GM21717 (cell line): Measurements from ENCODE around the gene CD79A.
"Not testable (repeated sequence)": the region's sequence is repeated elsewhere in the genome, so short reads cannot be mapped to it uniquely, and the experiment has no call there.

Source experiments
- ATAC-seq: cut with Tn5 transposase; IDR thresholded peaks from one replicate; pipeline ENCODE4 v1.9.1; 2021; ENCODE audit warnings: mild to moderate bottlenecking, moderate library complexity; ENCODE audit not compliant: unreplicated experiment

CD79A gene

DNA sequence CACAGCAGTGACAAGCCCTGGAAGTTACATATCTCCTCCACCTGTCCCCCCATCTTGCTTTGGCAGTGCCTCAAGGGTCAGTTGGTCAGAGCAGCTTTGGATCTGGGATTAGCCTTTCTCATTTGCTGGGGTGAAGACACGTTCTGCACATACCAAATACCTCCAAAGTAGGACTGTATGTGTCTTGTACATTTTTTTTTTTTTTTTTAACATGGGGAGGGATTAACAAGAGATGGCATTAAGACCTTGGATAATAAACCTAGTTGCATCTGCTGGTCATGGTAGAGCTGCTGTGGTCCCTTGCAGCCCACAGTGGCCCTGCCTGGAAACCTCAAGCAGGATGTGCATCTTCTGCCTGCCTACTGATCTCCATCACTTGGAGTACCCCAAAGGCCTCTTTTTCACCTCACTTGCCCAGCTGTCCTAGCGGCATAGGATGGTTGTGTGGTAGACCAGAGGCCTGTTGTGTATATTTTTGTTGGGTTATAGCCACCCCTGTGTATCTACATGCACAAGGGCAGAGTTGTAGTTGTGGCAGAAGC is 14.6 kb upstream of the CD79A start:
- ATAC-seq: no peak

DNA sequence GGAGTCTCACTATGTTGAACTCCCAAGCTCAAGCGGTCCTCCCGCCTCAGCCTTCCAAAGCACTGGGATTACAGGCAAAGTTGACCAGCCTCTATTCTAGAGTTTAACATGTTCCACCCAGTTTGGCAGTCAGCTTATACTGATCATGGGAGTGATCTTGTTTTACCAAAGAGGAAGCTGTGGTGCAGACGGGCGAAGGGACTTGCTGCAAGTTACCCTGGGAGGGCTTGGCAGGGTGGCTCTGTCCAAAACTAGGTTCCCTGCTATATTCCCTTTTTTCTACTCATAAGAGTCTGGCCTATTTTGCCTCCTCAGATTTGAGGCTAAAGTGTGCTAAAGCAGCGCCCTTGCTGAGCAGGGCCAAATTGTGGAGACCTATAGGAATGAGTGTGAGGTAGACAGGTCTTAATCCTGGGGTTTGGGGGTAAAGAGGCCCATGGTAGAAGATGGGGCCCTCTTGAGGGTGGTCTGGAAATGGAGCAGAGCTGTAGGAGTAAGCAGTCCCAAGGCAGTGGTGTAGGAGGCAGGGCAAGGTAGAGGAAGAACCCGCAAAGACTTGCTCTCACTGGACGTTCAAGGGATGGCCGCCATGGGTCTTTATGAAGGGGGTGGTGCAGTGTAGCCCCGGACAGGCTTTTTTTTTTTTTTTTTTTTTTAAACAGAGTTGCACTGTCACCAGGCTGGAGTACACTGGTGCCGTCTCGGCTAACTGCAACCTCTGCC is 13.7 kb upstream of the CD79A start:
- no peak for ATAC-seq

DNA sequence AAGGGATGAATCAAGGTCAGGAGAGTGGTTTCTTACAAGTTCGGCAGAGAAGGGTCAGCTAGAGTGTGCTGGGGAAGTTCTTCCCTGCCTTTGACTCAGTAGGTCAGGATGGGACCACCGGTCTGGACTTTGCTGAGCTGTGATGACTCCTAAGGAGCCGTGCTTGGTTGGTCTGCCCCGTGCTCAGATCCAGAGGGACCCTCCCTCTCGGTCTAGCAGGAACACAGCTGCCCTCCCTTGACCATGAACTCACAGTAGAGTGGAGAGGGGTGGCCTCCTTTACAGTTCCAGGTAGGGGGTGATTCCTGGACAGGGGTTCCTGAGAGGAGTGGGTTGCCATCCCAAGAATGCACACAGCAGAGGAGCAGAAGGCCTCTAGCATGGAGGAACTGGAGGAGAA is 12.7 kb upstream of the CD79A start:
- no peak for ATAC-seq

DNA sequence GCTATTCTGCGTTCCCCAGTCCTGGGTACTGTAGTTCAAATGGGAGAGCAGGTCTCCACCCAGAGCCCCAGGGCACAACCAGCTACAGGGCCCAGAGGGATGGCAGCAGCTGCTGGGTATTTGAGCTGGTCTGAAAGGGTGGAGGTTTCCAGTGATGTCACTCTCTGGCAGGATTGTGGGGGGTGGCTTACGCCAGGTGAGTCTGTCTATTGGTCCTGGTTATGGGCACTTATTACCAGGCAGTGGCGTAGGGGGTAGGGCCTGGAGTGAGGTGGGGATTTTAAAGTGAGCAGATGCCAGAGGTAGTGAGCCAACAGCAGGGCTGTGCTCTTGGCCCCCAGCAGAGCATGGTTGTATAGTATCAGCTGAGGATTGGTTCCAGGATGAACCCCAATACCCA is 10.8 kb upstream of the CD79A start:
- ATAC-seq: no peak

DNA sequence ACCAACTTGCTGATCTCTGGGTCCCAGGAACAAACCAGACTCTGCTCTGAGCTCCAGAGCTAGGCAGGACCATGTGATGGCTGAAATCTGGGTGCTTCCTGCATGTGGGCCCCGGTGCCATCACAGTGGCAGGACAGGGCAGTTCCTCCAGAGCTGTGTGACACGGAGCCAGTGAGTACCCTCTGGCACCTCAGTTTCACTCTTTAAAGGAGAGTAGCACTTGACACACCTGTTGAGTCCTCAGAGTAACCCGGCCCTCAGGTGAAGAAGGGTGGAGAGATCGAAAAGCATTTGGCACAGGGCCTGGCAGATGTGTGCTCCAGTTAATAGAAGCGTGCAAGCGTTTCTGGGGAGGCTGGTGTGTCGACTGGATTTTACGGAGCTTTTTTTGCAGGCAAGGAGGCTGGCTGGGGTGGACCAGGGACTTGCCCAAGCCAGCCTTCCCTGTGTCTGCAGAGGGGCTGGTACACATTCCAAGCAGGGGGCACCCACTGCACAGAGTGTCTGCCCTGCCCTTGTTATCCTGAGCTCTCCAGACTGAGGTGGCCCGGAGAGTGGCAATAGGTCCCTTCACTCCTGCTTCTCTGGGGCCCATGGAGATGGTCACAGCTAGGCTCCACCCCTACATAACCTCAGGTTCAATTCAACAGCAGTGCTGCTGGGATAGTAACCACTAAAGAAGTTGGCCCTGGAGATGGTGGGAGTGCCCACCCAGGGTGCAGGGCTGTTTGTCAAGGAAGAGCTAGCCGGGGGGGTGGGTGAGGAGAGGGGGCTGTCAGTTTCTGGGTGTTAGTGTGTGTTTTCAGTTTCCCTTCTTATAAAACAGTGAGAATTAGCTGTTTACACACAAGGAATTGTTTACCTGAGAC is 8.7 kb upstream of the CD79A start:
- no peak for ATAC-seq

DNA sequence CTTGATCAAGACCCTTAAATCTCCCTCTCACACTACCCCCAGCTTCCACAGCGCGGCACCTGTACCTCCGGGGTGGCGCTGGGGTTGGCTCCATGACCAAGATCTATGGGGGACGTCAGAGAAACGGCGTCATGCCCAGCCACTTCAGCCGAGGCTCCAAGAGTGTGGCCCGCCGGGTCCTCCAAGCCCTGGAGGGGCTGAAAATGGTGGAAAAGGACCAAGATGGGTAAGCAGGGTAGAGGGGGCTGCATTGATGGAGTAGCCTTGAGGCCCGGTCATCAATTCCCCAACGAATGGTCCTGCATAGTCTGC is 8.1 kb upstream of the CD79A start:
- no peak for ATAC-seq

DNA sequence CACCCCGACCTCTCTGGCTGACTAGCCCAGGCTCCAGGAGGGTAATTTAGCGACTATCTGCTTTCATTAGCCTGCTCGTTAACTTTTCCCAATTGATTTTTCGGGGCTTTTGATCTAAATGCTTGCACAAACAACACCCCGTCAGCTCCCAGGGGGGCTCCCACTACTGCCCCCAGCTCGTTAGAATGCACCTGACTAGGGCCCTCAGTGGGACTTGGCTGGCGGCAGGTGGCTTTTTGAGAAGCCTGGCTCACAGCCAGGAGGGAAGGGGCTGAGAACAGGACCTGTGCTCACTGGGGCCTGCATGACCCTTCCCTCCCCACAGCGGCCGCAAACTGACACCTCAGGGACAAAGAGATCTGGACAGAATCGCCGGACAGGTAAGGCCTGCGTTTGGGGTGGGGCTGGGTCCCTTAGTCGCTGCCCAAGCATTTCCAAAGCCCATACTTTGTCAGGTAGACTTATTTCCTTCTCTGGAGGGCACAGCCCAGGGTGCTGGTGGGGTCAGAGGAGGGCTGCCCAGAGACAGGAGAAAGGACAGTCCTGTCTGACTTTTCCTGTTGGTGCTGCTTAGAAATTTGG is 7.6 kb upstream of the CD79A start:
- ATAC-seq: no peak

DNA sequence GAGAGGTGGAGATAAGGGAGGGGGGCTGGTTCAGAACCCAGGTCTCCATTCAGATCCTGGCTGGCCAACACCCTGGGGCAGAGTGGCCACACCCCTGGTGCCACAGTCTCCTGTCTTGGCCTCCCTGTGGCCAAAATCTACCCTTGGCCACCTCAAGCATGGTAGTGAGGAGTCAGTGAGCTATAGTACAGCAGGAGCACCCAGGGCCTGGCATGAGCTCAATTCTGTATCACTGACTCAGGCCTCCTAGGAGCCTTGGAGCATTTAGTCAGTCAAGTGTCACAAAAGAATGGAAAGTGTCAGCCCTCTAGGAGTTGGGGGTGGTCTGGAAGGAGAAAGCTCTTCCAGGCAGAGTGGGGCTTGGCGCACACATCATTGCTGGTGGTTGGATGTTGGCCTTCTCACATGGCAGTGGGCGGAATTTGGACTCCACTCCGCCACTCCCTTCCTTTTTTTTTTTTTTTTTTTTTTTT is 6.6 kb upstream of the CD79A start:
- ATAC-seq: no peak

DNA sequence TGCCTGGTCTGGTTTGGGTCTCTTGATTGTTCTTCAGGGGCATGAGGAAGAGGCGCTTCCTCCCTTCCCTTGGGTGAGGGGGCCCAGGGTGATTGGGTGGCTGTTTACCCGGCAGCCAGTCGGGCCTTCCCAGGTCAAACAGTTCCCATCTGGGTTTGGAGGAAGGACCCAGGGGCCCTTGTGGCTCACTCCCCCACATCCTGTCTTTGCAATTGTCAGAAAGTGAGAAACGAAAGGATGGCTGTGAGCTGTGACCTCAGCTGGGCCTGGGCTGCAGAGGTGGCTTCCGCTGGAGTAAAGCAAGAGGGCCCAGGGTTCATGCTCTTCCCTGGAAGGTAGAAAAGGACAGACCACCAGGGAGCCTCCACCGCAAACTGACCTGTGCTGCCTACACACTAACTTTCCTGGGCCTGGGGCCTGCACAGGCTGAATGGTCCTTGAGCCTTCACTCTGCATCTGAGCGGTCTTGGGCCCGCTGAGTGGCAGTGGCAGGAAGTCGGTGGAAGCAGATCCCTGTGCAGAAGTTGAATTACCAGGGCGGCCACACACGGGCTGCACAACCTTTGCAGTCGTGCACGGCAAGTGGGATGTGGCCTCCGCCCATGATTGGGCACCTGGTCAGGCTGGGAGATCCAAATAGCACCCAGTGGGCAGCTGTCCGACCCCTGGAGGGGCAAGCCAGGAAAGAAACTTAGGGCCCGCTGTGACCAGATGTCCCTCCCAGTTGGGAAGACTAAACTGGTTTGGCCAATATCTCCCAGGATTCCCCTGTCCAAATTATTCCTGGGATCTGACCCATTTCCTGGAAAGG is 5.3 kb upstream of the CD79A start:
- ATAC-seq: peak; percentile 39

DNA sequence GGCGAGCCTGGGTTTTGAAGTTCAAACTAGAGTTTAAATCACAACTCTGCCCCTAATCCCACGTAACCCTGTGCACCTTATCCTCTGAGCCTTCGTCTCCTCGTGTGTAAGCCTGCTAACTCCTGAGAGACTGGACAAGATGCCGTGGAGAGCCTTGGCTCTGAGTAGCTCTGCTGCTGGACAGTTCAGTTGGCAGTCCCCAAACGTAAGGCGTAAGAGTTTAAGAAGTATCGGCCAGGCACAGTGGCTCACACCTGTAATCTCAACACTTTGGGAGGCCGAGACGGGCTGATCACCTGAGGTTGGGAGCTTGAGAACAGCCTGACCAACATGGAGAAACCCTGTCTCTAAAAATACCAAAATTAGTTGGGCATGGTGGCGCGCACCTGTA is 4.7 kb upstream of the CD79A start:
- no peak for ATAC-seq

DNA sequence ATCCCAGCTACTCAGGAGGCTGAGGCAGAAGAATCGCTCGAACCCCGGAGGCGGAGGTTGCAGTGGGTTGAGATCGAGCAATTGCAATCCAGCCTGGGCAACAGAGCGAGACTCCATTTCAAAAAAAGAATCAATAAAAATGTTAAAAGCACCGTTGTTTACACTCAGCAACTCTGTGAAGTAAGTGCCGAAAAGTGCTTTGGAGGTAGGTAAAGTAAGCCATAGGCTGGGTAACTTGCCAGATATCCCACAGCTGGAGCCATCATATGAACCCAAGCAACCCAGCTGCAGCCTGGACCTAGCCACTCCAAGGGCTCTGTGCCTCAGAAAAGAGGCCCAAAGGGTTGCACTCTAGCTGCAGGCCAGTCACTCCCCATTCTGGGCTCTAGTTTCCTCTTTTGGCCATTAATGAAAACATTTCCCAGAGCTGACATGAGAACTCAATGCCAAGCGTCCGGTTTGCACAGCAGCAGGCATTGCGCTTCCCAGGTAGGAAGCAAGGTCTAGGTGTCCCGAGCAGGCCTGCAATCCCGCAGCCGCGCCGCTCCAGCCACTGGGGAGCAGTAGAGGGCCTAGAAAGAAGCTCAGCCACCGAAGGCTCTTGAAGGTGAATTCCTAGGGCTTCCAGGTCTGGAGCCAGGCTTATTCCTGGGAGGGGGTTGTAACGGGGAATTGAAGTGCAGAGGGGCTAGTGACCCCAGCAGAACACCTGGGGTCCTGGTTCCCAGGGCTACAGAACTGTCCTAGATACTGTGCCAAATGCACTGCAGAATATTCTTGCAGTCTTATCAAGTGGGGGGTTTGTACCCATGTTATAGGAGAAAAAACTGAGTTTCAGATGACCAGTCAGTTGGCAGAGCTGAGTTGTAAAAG is 4.1 kb upstream of the CD79A start:
- ATAC-seq: no peak

DNA sequence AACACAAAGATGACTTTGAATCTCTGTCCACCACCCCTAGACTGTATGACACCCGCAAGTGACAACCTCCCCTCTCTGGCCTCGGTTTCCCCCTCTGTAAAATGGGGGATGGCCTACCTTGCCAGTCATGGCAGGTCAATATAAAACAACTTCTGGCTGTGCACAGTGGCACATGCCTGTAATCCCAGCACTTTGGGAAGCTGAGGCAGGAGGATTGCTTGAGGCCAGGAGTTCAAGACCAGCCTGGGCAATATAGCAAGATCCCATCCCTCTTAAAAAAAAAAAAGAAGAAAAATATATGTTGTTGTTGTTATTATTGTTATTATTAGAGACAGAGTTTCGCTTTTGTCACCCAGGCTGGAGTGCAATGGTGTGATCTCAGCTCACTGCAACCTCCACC is 1.1 kb upstream of the CD79A start:
- not testable (repeated sequence) for ATAC-seq

DNA sequence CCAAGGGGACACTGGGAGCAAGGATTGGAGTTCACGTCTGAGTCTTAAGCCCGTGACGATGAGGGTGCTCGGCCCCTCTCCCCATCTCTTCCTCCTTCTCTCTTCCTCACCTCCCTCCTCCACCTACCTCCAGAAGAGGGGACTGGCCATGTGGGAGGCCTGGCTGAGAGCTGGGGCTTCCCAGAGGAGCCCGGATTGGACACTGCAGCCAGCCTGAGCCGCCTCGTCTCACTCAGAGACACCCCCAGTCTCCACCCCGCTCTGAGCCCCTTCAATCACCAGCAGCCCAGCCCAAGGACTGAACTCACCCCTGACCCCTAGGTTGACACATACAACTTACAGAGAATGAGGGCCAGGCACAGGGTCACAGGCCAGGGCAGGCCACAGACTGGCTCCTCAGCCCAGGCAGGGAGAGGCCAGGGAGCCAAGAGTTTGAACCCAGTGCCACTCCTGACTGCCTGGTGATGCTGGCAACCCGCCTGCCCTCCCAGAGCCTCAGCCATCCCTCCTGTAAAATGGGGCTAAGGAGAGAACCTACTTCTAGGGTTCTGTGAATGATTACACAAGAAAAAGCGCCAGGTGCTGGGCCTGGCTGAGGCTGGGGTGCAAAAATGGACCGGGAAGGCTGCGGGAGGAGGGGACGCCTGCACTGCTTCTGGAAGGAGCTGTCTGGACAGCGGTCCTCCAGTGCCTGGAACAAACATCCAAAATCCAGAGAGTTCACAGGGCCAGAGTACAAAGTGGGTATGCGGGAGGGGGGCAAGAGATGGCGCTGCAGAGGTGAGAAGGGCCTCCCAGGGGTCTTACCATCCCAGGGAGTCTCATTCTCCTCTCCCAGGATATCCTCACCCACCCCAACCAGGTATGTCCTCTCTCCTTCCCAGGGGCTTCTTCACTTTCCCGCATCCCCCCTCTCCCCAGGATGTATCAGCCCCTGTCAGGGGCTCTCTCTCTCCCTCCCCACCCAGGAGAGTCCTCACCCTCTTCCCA is 1.1 kb downstream of the CD79A start:
- ATAC-seq: no peak

DNA sequence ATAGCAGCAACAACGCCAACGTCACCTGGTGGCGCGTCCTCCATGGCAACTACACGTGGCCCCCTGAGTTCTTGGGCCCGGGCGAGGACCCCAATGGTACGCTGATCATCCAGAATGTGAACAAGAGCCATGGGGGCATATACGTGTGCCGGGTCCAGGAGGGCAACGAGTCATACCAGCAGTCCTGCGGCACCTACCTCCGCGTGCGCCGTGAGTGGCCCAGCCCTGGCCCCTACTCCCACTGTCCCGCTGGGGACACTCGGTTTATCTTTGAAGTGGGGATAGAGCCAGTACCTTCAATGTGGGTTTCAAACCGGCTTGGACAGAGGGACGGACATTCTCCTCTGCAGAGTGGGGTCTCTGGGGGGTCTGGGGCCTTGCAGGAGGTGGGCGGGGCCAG is 2.0 kb downstream of the CD79A start:
- no peak for ATAC-seq

DNA sequence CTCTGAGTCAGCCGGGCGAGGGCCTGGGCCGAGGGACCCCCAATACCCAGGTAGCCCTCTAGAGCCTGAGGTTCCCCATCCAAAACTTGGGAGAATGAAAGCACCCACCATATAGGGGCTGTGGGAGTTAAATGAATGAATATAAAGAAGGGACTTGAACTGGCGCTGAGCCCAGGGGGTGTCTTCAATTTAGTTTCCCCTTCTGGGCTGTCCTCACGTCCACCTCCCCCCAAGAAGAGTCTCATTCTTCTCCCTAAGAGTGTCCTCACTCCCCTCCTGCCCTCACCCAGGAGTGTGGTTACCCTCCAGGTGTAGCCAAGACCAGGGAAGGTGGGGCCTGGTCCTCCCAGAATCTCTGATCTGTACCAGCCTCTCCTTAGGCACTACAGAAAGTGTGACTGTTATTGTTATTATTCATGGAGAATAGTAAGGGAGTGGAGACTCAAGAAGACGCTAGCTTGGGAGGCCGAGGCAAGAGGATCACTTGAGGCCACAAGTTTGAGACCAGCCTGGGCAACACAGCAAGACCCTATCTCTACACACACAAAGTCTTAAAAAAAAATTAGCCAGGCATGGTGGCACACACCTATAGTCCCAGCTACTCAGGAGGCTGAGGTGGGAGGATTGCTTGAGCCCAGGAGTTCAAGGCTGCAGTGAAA is 2.7 kb downstream of the CD79A start:
- ATAC-seq: no peak

DNA sequence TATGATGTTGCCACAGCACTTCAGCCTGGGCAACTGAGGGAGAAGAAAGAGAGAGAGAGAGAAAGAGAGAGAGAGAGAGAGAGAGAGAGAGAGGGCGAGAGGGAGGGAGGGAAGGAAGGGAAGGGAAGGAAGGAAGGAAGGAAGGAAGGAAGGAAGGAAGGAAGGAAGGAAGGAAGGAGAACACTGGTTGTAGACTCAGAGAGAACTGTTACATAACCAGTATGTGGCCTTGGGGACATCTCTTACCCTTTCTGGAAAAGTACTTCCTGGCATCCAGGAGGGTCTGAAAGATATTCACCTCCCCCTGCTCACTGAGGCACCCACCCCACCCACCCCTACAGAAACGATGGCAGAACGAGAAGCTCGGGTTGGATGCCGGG is 3.2 kb downstream of the CD79A start:
- no peak for ATAC-seq

DNA sequence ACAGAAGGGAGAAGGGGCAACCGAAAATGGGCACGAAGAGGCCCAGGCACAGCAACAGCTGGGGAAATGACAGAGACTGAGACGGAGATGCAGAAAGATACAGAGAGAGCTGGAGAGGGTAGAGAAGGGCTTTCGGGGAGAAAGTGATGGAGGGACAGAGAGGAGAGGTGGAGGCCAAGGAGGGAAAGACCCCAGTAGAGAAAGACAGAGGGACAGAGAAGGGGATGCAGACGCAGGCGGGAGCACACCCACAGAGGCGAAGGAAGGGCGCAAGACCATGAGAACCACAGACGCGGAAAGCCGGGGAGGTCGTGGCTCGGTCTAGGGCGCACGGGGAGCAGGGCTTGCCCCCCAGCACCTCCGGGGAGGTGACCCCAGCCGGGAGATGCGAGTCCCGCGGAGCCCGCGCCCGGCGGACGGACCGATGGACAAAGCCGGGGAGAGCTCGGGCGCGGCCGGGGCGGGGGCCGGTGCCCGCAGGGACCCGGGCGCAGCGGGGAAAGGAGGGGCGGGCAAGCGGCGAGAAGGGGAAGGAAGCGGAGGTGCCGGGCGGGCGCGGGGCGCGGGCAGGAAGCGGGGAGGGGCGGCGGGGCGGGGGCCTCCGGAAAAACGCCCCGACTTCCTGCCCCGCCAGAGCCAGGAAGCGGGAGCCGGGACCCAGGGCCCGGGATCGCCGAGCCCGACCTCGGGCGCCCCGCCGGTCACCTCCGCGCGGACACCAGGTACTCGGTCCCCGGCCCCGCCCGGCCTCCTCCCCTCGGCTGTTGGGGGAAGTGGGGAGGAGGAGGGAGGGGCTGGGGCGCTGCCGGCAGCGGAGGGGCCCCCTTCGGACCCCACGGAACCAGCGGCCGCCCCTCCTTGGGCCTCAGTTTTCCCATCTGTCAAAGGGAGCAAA is 5.7 kb downstream of the CD79A start, which contains the start of gene ARHGEF1:
TSS of gene ARHGEF1 (plus strand) at position 617 of the 895 bp plus-strand sequence. CDS start 4,899 bp downstream, outside the sequence.
- no peak for ATAC-seq
